GM19193 (cell line): ENCODE data around the gene DPP6.

Source experiments
- POLR2A ChIP-seq: IDR thresholded peaks from 4 replicates; pipeline ENCODE4 v1.6.1; 2011; ENCODE audit not compliant: insufficient read depth, insufficient read length; ENCODE audit errors: extremely low read depth

DPP6 gene

GRCh38 chr7:154592388-154592787, 540.2 kb downstream of the DPP6 start:
- TF ChIP-seq POLR2A, result no peak

GRCh38 chr7:154598396-154598795, 546.2 kb downstream of the DPP6 start:
- no peak for TF ChIP-seq POLR2A

GRCh38 chr7:154598864-154599263, 546.7 kb downstream of the DPP6 start:
- no peak for TF ChIP-seq POLR2A

- no peak for TF ChIP-seq POLR2A
Observed at GRCh38 chr7:154610903-154611302, 558.7 kb downstream of the DPP6 start.

GRCh38 chr7:154613811-154614210, 561.6 kb downstream of the DPP6 start:
- no peak for TF ChIP-seq POLR2A

- TF ChIP-seq POLR2A, result no peak
Observed at GRCh38 chr7:154620141-154620755, 568.0 kb downstream of the DPP6 start.

- no peak for TF ChIP-seq POLR2A
Observed at GRCh38 chr7:154623399-154623798, 571.2 kb downstream of the DPP6 start.

- no peak for TF ChIP-seq POLR2A
Observed at GRCh38 chr7:154627646-154628290, 575.6 kb downstream of the DPP6 start.

GRCh38 chr7:154628556-154628955, 576.4 kb downstream of the DPP6 start:
- TF ChIP-seq POLR2A, result no peak

- TF ChIP-seq POLR2A, result no peak
Observed at GRCh38 chr7:154631162-154631561, 579.0 kb downstream of the DPP6 start.

- TF ChIP-seq POLR2A, result no peak
Observed at GRCh38 chr7:154633641-154634040, 581.4 kb downstream of the DPP6 start.

- no peak for TF ChIP-seq POLR2A
Observed at GRCh38 chr7:154638286-154638685, 586.1 kb downstream of the DPP6 start.

- TF ChIP-seq POLR2A, result no peak
Observed at GRCh38 chr7:154640266-154640865, 588.2 kb downstream of the DPP6 start.

GRCh38 chr7:154640917-154641316, 588.7 kb downstream of the DPP6 start:
- no peak for TF ChIP-seq POLR2A

GRCh38 chr7:154644366-154644765, 592.2 kb downstream of the DPP6 start:
- TF ChIP-seq POLR2A, result no peak

GRCh38 chr7:154646126-154647013, 594.2 kb downstream of the DPP6 start:
- no peak for TF ChIP-seq POLR2A

- TF ChIP-seq POLR2A, result no peak
Observed at GRCh38 chr7:154647625-154648024, 595.4 kb downstream of the DPP6 start.
